SK-N-MC (cell line): ENCODE measurements around the gene NAV3.

ENCODE experiments used
- EZH2 ChIP-seq: fragments of 200-600 bp; sonication (generic); IDR thresholded peaks from one replicate; pipeline ENCODE4 v1.6.1; 2017; ENCODE audit warnings: antibody characterized with exemption
- FOXP2 ChIP-seq: optimal IDR thresholded peaks from 2 replicates; pipeline ENCODE3; 2011; ENCODE audit warnings: mild to moderate bottlenecking, moderate library complexity; ENCODE audit not compliant: insufficient read depth; ENCODE audit errors: extremely low read length, control extremely low read depth
- POLR2AphosphoS5 ChIP-seq: IDR thresholded peaks from 2 replicates; pipeline ENCODE4 v1.6.1; 2012; ENCODE audit warnings: mild to moderate bottlenecking, low read depth, low read length, borderline replicate concordance

DNA sequence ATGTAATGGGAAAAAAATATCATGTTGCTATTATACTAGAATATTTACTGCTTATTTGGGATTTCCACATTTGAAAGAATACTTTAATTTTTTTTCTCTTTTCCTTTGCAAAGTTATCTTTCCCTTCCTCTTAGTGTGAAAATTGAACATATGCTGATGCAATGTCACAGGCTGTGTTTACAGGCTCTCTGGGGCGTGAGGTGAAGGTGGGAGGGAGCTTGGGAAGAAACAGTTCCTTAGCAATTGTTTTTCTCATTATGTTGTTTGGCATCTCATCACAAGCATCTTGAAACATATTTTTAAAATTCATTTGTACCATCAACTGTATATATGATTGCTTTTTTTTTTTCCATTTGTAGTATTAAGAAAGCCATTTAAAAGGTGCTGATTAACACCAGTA lies 47.9 kb upstream of the NAV3 start:
- no peak for TF ChIP-seq EZH2
- TF ChIP-seq POLR2AphosphoS5, result no peak
- TF ChIP-seq FOXP2, result no peak
